ENCODE results near the gene GPR3. TPM values are rescaled to one million over a fixed set of nuclear protein-coding genes. Genes with fewer than 3 reads are reported as not detected.
A peak's percentile ranks its signal among the peaks of the same experiment; 100 is the strongest.
"Not testable (repeated sequence)": the region's sequence is repeated elsewhere in the genome, so short reads cannot be mapped to it uniquely, and the experiment has no call there.

The GPR3 gene
- total RNA-seq, 4 donors from 2014 or later, result 0.13 to 4.5 TPM; not detected in 2

DNA sequence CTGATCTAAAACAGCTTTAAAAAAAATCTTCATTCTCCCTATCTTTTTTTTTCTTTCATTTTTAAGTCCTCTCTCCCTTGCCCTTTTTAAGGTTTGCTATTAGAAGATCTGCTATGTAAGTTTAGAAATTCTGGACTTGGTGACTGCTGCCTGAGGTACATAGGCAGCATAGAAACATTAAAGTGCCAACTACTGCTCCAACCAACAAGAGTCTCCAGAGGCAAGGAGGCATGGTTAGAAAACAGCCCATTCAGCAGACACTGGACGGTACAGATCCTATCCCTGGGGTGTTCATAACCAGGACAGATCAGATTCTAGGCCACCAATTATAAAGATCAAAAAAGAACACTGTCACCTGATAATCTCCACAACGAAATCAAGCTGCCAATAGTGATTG lies 36.6 kb downstream of the GPR3 start:
- intact Hi-C loops (cut with DNase I), result no loop called here
- DNase-seq (ENCODE audit: extremely low spot score), result no peak
- H3K36me3 ChIP-seq, result peaks cover 0 to 25% (median 15%) of the 10 kb centered on the region in 4 donors
- WGBS, result 14% methylated on average over 2 of the region's 2 CpGs
- peak overlapping the region; percentile 22 to 50 (median 38) for H3K4me3 ChIP-seq
- no peaks in the 10 kb centered on the region for H3K27me3 ChIP-seq
- peak overlapping the region; percentile 79 to 86 (median 83) for H3K27ac ChIP-seq (replicated peaks in 1 of 4)
- TF ChIP-seq, protein P1, sequence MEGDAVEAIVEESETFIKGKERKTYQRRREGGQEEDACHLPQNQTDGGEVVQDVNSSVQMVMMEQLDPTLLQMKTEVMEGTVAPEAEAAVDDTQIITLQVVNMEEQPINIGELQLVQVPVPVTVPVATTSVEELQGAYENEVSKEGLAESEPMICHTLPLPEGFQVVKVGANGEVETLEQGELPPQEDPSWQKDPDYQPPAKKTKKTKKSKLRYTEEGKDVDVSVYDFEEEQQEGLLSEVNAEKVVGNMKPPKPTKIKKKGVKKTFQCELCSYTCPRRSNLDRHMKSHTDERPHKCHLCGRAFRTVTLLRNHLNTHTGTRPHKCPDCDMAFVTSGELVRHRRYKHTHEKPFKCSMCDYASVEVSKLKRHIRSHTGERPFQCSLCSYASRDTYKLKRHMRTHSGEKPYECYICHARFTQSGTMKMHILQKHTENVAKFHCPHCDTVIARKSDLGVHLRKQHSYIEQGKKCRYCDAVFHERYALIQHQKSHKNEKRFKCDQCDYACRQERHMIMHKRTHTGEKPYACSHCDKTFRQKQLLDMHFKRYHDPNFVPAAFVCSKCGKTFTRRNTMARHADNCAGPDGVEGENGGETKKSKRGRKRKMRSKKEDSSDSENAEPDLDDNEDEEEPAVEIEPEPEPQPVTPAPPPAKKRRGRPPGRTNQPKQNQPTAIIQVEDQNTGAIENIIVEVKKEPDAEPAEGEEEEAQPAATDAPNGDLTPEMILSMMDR (IDR thresholded peaks at IDR 0.05), result no peak
- TF ChIP-seq EP300 (IDR thresholded peaks at IDR 0.05) (no peak), POLR2A (IDR thresholded peaks at IDR 0.05; ENCODE audit: low read depth) (no peak), POLR2AphosphoS5 (IDR thresholded peaks at IDR 0.05) (no peak)
- peaks cover 84 to 99% (median 96%) of the 10 kb centered on the region in 4 donors for H3K4me1 ChIP-seq
- no peaks in the 10 kb centered on the region for H3K9me3 ChIP-seq

DNA sequence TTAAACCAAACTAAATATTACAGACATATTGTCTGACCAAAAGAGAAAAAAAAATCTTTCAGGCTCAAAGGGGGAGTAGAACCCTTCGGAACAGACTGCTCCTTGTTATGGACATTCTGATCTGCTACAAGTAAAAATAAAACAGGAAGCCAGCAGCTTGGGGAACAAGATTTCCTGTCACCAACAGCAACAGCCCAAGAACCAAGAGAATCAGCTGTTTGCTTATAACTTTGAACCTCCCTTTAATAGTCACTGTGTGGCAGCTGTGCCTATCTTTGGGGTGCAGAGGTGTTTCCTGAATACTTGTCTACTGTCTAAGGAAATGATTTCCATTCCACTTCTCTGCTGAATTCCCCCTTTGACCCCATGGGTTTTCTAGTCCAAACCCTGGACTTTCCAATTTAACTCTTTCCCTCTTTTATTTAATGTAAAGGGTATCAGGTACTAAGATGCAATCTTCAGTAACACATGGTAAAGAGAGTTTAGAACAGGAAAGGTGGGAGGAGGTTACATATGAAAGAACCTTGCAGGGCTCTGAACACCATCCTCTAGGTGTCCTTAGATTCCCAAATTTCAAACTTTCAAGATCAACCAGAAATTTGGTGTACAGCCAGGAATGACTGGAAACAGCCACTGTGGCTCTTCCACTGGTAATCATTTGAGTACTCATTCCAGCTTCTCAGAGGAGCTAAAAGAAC lies 38.6 kb downstream of the GPR3 start:
- DNase-seq (ENCODE audit: extremely low spot score), result no peak
- H3K4me3 ChIP-seq, result peak overlapping the region; percentile 3 to 14 (median 6)
- peaks cover 88 to 99% (median 98%) of the 10 kb centered on the region in 4 donors for H3K4me1 ChIP-seq
- H3K27me3 ChIP-seq, result no peaks in the 10 kb centered on the region
- H3K27ac ChIP-seq (replicated peaks in 1 of 4), result peak overlapping the region; percentile 79 to 86 (median 83)
- intact Hi-C loops (cut with DNase I), result no loop called here
- 8% methylated on average over 1 of the region's 1 CpG for WGBS
- TF ChIP-seq, protein P1 (IDR thresholded peaks at IDR 0.05), result peak in 2 of 3 experiments; percentile 20 to 29
- TF ChIP-seq POLR2AphosphoS5 (IDR thresholded peaks at IDR 0.05) (peak; percentile 58 to 61), POLR2A (IDR thresholded peaks at IDR 0.05; ENCODE audit: low read depth) (no peak), EP300 (IDR thresholded peaks at IDR 0.05) (peak; percentile 62)
- no peaks in the 10 kb centered on the region for H3K9me3 ChIP-seq
- peaks cover 0 to 14% (median 4%) of the 10 kb centered on the region in 4 donors for H3K36me3 ChIP-seq

DNA sequence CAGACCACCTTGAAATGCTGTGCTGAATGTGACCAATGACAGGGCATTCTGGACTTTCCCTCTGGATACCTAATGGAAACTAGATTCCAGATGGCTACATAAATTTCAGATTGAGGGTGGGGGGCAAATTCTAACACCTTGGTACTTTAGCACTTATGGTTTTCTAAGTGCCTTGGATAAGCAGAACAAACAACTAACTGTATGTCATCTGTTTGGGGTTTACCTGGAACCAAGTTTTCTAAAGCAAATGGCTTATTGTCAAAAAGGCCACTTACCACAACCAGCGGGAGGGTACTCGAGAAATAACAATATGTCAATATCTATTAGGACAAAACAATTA lies 39.1 kb downstream of the GPR3 start:
- Histone ChIP-seq H3K27ac (replicated peaks in 1 of 4) (peak overlapping the region; percentile 79 to 86 (median 83)), H3K4me3 (no peak overlapping the region), H3K27me3 (no peaks in the 10 kb centered on the region), H3K4me1 (peaks cover 89 to 100% (median 99%) of the 10 kb centered on the region in 4 donors), H3K36me3 (peaks cover 0 to 9% (median 4%) of the 10 kb centered on the region in 4 donors), H3K9me3 (no peaks in the 10 kb centered on the region)
- intact Hi-C loops (cut with DNase I), result no loop called here
- no peak for DNase-seq (ENCODE audit: extremely low spot score)
- TF ChIP-seq POLR2A (IDR thresholded peaks at IDR 0.05; ENCODE audit: low read depth), result no peak
- TF ChIP-seq, protein P1 (IDR thresholded peaks at IDR 0.05), result no peak
- no peak for TF ChIP-seq POLR2AphosphoS5 (IDR thresholded peaks at IDR 0.05)
- no peak for TF ChIP-seq EP300 (IDR thresholded peaks at IDR 0.05)
- WGBS, result 88% methylated on average over 2 of the region's 2 CpGs

DNA sequence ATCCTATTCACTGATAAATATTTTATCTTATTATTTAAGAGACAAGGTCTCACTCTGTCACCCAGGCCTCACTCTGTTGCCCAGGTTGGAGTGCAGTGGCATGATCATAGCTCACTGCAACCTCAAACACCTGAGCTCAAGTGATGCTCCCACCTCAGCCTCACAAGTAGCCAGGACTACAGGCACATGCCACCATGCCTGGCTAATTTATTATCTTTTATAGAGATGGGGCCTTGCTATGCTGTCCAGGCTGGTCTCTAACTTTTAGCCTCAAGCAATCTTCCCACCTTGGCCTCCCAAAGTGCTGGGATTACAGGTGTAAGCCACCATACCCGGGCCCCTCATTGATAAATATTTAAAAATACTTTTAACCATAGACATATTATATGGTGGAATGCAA lies 40.3 kb downstream of the GPR3 start:
- intact Hi-C loops (cut with DNase I); H3K36me3 ChIP-seq; H3K9me3 ChIP-seq; DNase-seq (ENCODE audit: extremely low spot score); H3K27me3 ChIP-seq; H3K4me3 ChIP-seq: not testable (repeated sequence)
- WGBS, result 56% methylated on average over 1 of the region's 1 CpG
- Histone ChIP-seq H3K4me1 (peaks cover 87 to 100% (median 99%) of the 10 kb centered on the region in 4 donors), H3K27ac (replicated peaks in 1 of 4) (peak overlapping the region in 1 of 4 donors; percentile 77)

DNA sequence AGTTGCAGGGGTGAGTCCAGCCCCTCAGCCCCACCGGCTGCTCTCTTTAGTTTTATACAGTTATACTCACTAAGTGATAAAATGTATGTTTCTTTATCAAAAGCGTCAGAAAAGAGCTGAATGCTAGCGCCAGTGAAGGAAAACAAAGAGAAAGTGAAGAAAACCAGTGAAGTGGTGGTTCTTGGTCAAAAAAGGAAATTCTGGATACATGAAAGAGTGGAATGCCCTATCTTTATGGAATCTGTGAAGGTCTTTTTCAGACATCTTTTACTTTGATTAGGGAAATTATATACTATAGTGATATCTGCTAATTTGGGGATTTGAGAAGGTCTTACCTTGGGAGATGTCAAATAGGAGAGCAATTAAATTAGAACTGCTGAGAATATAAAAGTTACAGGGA lies 41.3 kb downstream of the GPR3 start:
- Histone ChIP-seq H3K4me3 (no peak overlapping the region), H3K27me3 (no peaks in the 10 kb centered on the region), H3K36me3 (no peaks in the 10 kb centered on the region), H3K27ac (replicated peaks in 1 of 4) (peak overlapping the region in 3 of 4 donors; percentile 18 to 77 (median 53)), H3K9me3 (no peaks in the 10 kb centered on the region), H3K4me1 (peaks cover 87 to 100% (median 99%) of the 10 kb centered on the region in 4 donors)
- 91% methylated on average over 3 of the region's 3 CpGs for WGBS
- TF ChIP-seq POLR2A (IDR thresholded peaks at IDR 0.05; ENCODE audit: low read depth) (no peak), POLR2AphosphoS5 (IDR thresholded peaks at IDR 0.05) (no peak), EP300 (IDR thresholded peaks at IDR 0.05) (no peak)
- TF ChIP-seq, protein P1 (IDR thresholded peaks at IDR 0.05), result no peak
- intact Hi-C loops (cut with DNase I), result no loop called here
- DNase-seq (ENCODE audit: extremely low spot score), result no peak

Measured in esophagus muscularis mucosa (tissue), 4 donors.